Measurements from ENCODE around the gene RTN4R. TPM values are rescaled to one million over a fixed set of nuclear protein-coding genes. Genes with fewer than 3 reads are reported as not detected.
A peak's percentile ranks its signal among the peaks of the same experiment; 100 is the strongest.

Gene RTN4R
- total and polyA plus RNA-seq, 2 of the 13 experiments (the other 11 are each of a cell fraction or from before 2014, with no cell fraction given), result 0.22 to 0.77 TPM

- POLR2A ChIA-PET, result no interaction called here
- Histone ChIP-seq H3K79me2 (ENCODE audit: insufficient read depth, low read length) (no peaks in the 10 kb centered on the region), H3K36me3 (replicated peaks in 1 of 2; ENCODE audit: control insufficient read depth in 1 of 2, insufficient read depth in 2 of 2, low read length in 2 of 2) (no peaks in the 10 kb centered on the region), H4K20me1 (ENCODE audit: insufficient read depth, low read length) (peaks cover 6% of the 10 kb centered on the region; the same call in 1 of the 2 replicates), H2AFZ (ENCODE audit: low read length) (no peak overlapping the region), H3K4me1 (ENCODE audit: insufficient read depth, low read length) (no peaks in the 10 kb centered on the region), H3K9ac (ENCODE audit: insufficient read depth, low read depth, low read length) (no peak overlapping the region), H3K27me3 (ENCODE audit: control insufficient read depth in 1 of 2, insufficient read depth in 2 of 2, low read length in 2 of 2) (peaks cover 3 to 29% of the 10 kb centered on the region in 2 experiments; a peak in 4 of 5 replicates), H3K4me3 (replicated peaks in 1 of 3; ENCODE audit: insufficient read depth in 1 of 3, low read depth in 2 of 3, low read length in 3 of 3) (no peak overlapping the region), H3K9me3 (ENCODE audit: low read length) (no peaks in the 10 kb centered on the region), H3K4me2 (ENCODE audit: low read depth, low read length) (no peak overlapping the region), H3K27ac (ENCODE audit: extremely low read length, insufficient read depth, low read length) (no peak overlapping the region)
- ATAC-seq (no peak), FAIRE-seq (no peak), DNase-seq (ENCODE audit: low spot score) (no peak)
- intact Hi-C loops (cut with micrococcal nuclease; ENCODE audit: unreplicated experiment) (no loop called here), in situ Hi-C loops (cut with HindIII; ENCODE audit: extremely low pct_ligation_motif_present, low pct_unique_long_range_greater_than_20kb) (no loop called here)
- 25% methylated on average over 8 of the region's 15 CpGs for WGBS (ENCODE audit: low lambda C conversion rate)
- no TSS peak for BruUV-seq (replicated peaks)
- TF ChIP-seq ZNF337 (CRISPR knock-in tag; IDR thresholded peaks at IDR 0.05; ENCODE audit: borderline replicate concordance, low read depth) (no peak), ZNF264 (CRISPR knock-in tag; IDR thresholded peaks at IDR 0.05) (peak; percentile 98)
- CTCF ChIA-PET (ENCODE audit: low intra/inter-chr PET ratio, low total read pairs), result no interaction called here
Observed at GRCh38 chr22:20257212-20258020, 10.7 kb downstream of the RTN4R start.

GRCh38 chr22:20256551-20257211 lies 11.4 kb downstream of the RTN4R start:
- POLR2A ChIA-PET, result no interaction called here
- intact Hi-C loops (cut with micrococcal nuclease; ENCODE audit: unreplicated experiment) (no loop called here), in situ Hi-C loops (cut with HindIII; ENCODE audit: extremely low pct_ligation_motif_present, low pct_unique_long_range_greater_than_20kb) (no loop called here)
- no peak overlapping the region for H2AFZ ChIP-seq (ENCODE audit: low read length)
- H3K4me2 ChIP-seq (ENCODE audit: low read depth, low read length), result no peak overlapping the region
- DNase-seq (ENCODE audit: low spot score) (no peak), ATAC-seq (no peak), FAIRE-seq (no peak)
- TF ChIP-seq, protein P1, sequence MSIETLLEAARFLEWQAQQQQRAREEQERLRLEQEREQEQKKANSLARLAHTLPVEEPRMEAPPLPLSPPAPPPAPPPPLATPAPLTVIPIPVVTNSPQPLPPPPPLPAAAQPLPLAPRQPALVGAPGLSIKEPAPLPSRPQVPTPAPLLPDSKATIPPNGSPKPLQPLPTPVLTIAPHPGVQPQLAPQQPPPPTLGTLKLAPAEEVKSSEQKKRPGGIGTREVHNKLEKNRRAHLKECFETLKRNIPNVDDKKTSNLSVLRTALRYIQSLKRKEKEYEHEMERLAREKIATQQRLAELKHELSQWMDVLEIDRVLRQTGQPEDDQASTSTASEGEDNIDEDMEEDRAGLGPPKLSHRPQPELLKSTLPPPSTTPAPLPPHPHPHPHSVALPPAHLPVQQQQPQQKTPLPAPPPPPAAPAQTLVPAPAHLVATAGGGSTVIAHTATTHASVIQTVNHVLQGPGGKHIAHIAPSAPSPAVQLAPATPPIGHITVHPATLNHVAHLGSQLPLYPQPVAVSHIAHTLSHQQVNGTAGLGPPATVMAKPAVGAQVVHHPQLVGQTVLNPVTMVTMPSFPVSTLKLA (IDR thresholded peaks at IDR 0.05), result peak; percentile 45
- TF ChIP-seq SNAPC2 (CRISPR knock-in tag; IDR thresholded peaks at IDR 0.05) (no peak), ZNF430 (CRISPR knock-in tag; IDR thresholded peaks at IDR 0.05) (no peak)
- BruUV-seq (replicated peaks), result no TSS peak
- no peak overlapping the region for H3K27ac ChIP-seq (ENCODE audit: extremely low read length, insufficient read depth, low read length)
- H4K20me1 ChIP-seq (ENCODE audit: insufficient read depth, low read length), result peaks cover 6% of the 10 kb centered on the region; the same call in 1 of the 2 replicates
- H3K9me3 ChIP-seq (ENCODE audit: low read length), result no peaks in the 10 kb centered on the region
- no peak overlapping the region for H3K4me3 ChIP-seq (replicated peaks in 1 of 3; ENCODE audit: insufficient read depth in 1 of 3, low read depth in 2 of 3, low read length in 3 of 3)
- H3K4me1 ChIP-seq (ENCODE audit: insufficient read depth, low read length), result no peaks in the 10 kb centered on the region
- H3K79me2 ChIP-seq (ENCODE audit: insufficient read depth, low read length), result no peaks in the 10 kb centered on the region
- no peak overlapping the region for H3K9ac ChIP-seq (ENCODE audit: insufficient read depth, low read depth, low read length)
- H3K27me3 ChIP-seq (ENCODE audit: control insufficient read depth in 1 of 2, insufficient read depth in 2 of 2, low read length in 2 of 2), result peaks cover 3 to 23% of the 10 kb centered on the region in 2 experiments; a peak in 4 of 5 replicates
- CTCF ChIA-PET (ENCODE audit: low intra/inter-chr PET ratio, low total read pairs), result no interaction called here
- H3K36me3 ChIP-seq (replicated peaks in 1 of 2; ENCODE audit: control insufficient read depth in 1 of 2, insufficient read depth in 2 of 2, low read length in 2 of 2), result no peaks in the 10 kb centered on the region
- WGBS (ENCODE audit: low lambda C conversion rate), result 20% methylated on average over 7 of the region's 12 CpGs

Measured in HepG2 (cell line).